ENCODE results near the gene SYCE1. TPM values are rescaled to one million over a fixed set of nuclear protein-coding genes. Genes with fewer than 3 reads are reported as not detected.
"Not testable (repeated sequence)": the region's sequence is repeated elsewhere in the genome, so short reads cannot be mapped to it uniquely, and the experiment has no call there.

Gene SYCE1
- total RNA-seq, 2 donors from 2014 or later = not detected

GRCh38 chr10:133592716-133593115 lies 27.3 kb upstream of the SYCE1 start:
- 30 to 50% methylated on average over 3 to 6 of the region's 6 CpGs for WGBS, 2 experiments (ENCODE audit: insufficient coverage in 1 of 2, insufficient read length in 1 of 2)
- Mint-ChIP-seq H3K36me3 (ENCODE audit: low read depth) (no peaks in the 10 kb centered on the region), H3K4me3 (no peak overlapping the region), H3K27me3 (ENCODE audit: insufficient read depth) (no peaks in the 10 kb centered on the region), H3K9me3 (peaks cover 85% of the 10 kb centered on the region), H3K27ac (no peak overlapping the region), H3K4me1 (no peaks in the 10 kb centered on the region)
- no peaks in the 10 kb centered on the region for H3K36me3 ChIP-seq (ENCODE audit: control insufficient read depth, insufficient read depth, low read length)
- no peak for TF ChIP-seq CTCF (conservative IDR thresholded peaks at IDR 0.05)
- no peaks in the 10 kb centered on the region for H3K4me1 ChIP-seq (ENCODE audit: control insufficient read depth, insufficient read depth, low read length)
- H3K9me3 ChIP-seq (ENCODE audit: control insufficient read depth, low read length) = peaks cover 57% of the 10 kb centered on the region
- H3K27ac ChIP-seq (ENCODE audit: low read depth, low read length) = no peak overlapping the region
- no peak overlapping the region for H3K9ac ChIP-seq (ENCODE audit: extremely low read depth, low read length, poor library complexity, severe bottlenecking)
- DNase-seq = no peak
- no peak overlapping the region for H3K4me3 ChIP-seq (ENCODE audit: low read length)
- H3K27me3 ChIP-seq (ENCODE audit: control insufficient read depth, insufficient read depth, low read length, poor library complexity, severe bottlenecking) = no peaks in the 10 kb centered on the region

GRCh38 chr10:133590970-133591359 lies 25.6 kb upstream of the SYCE1 start:
- 59 to 73% methylated on average over 5 to 10 of the region's 10 CpGs for WGBS, 2 experiments (ENCODE audit: insufficient coverage in 1 of 2, insufficient read length in 1 of 2)
- Histone ChIP-seq H3K4me1 (ENCODE audit: control insufficient read depth, insufficient read depth, low read length) (no peaks in the 10 kb centered on the region), H3K9me3 (ENCODE audit: control insufficient read depth, low read length) (peaks cover 61% of the 10 kb centered on the region), H3K9ac (ENCODE audit: extremely low read depth, low read length, poor library complexity, severe bottlenecking) (no peak overlapping the region), H3K36me3 (ENCODE audit: control insufficient read depth, insufficient read depth, low read length) (no peaks in the 10 kb centered on the region), H3K27me3 (ENCODE audit: control insufficient read depth, insufficient read depth, low read length, poor library complexity, severe bottlenecking) (no peaks in the 10 kb centered on the region), H3K4me3 (ENCODE audit: low read length) (no peak overlapping the region), H3K27ac (ENCODE audit: low read depth, low read length) (no peak overlapping the region)
- Mint-ChIP-seq H3K27me3 (ENCODE audit: insufficient read depth) (no peaks in the 10 kb centered on the region), H3K9me3 (peaks cover 81% of the 10 kb centered on the region), H3K4me1 (no peaks in the 10 kb centered on the region), H3K27ac (no peak overlapping the region), H3K36me3 (ENCODE audit: low read depth) (no peaks in the 10 kb centered on the region), H3K4me3 (no peak overlapping the region)
- TF ChIP-seq CTCF (conservative IDR thresholded peaks at IDR 0.05) = no peak
- no peak for DNase-seq

GRCh38 chr10:133590226-133590969 lies 25.0 kb upstream of the SYCE1 start:
- Histone ChIP-seq H3K4me3 (ENCODE audit: low read length) (no peak overlapping the region), H3K4me1 (ENCODE audit: control insufficient read depth, insufficient read depth, low read length) (no peaks in the 10 kb centered on the region), H3K36me3 (ENCODE audit: control insufficient read depth, insufficient read depth, low read length) (no peaks in the 10 kb centered on the region), H3K27ac (ENCODE audit: low read depth, low read length) (no peak overlapping the region), H3K27me3 (ENCODE audit: control insufficient read depth, insufficient read depth, low read length, poor library complexity, severe bottlenecking) (no peaks in the 10 kb centered on the region), H3K9me3 (ENCODE audit: control insufficient read depth, low read length) (peaks cover 56% of the 10 kb centered on the region), H3K9ac (ENCODE audit: extremely low read depth, low read length, poor library complexity, severe bottlenecking) (no peak overlapping the region)
- no peak for DNase-seq
- H3K27me3 Mint-ChIP-seq (ENCODE audit: insufficient read depth) = no peaks in the 10 kb centered on the region
- no peak overlapping the region for H3K4me3 Mint-ChIP-seq
- TF ChIP-seq CTCF (conservative IDR thresholded peaks at IDR 0.05) = no peak
- H3K4me1 Mint-ChIP-seq = no peaks in the 10 kb centered on the region
- H3K27ac Mint-ChIP-seq = no peak overlapping the region
- peaks cover 75% of the 10 kb centered on the region for H3K9me3 Mint-ChIP-seq
- 68 to 70% methylated on average over 4 to 13 of the region's 13 CpGs for WGBS, 2 experiments (ENCODE audit: insufficient coverage in 1 of 2, insufficient read length in 1 of 2)
- H3K36me3 Mint-ChIP-seq (ENCODE audit: low read depth) = no peaks in the 10 kb centered on the region

GRCh38 chr10:133577037-133577436 lies 11.7 kb upstream of the SYCE1 start:
- DNase-seq; H3K9ac ChIP-seq (ENCODE audit: extremely low read depth, low read length, poor library complexity, severe bottlenecking); H3K36me3 Mint-ChIP-seq (ENCODE audit: low read depth); H3K4me3 ChIP-seq (ENCODE audit: low read length); H3K4me1 ChIP-seq (ENCODE audit: control insufficient read depth, insufficient read depth, low read length); H3K27me3 ChIP-seq (ENCODE audit: control insufficient read depth, insufficient read depth, low read length, poor library complexity, severe bottlenecking); H3K27ac Mint-ChIP-seq; H3K4me1 Mint-ChIP-seq; H3K27ac ChIP-seq (ENCODE audit: low read depth, low read length); H3K27me3 Mint-ChIP-seq (ENCODE audit: insufficient read depth); H3K36me3 ChIP-seq (ENCODE audit: control insufficient read depth, insufficient read depth, low read length); H3K4me3 Mint-ChIP-seq: not testable (repeated sequence)
- WGBS, 2 experiments (ENCODE audit: insufficient coverage in 1 of 2, insufficient read length in 1 of 2) = 70% methylated on average over 2 of the region's 31 CpGs; no CpG with 5 or more reads in 1 of the 2 experiments
- peaks cover 20% of the 10 kb centered on the region for H3K9me3 ChIP-seq (ENCODE audit: control insufficient read depth, low read length)
- H3K9me3 Mint-ChIP-seq = peaks cover 53% of the 10 kb centered on the region

GRCh38 chr10:133573460-133573859 lies 8.1 kb upstream of the SYCE1 start:
- H3K27me3 ChIP-seq (ENCODE audit: control insufficient read depth, insufficient read depth, low read length, poor library complexity, severe bottlenecking); H3K4me1 ChIP-seq (ENCODE audit: control insufficient read depth, insufficient read depth, low read length); H3K27ac ChIP-seq (ENCODE audit: low read depth, low read length); H3K4me1 Mint-ChIP-seq; H3K36me3 ChIP-seq (ENCODE audit: control insufficient read depth, insufficient read depth, low read length); DNase-seq; H3K9ac ChIP-seq (ENCODE audit: extremely low read depth, low read length, poor library complexity, severe bottlenecking); H3K4me3 Mint-ChIP-seq; H3K27ac Mint-ChIP-seq; H3K36me3 Mint-ChIP-seq (ENCODE audit: low read depth); H3K4me3 ChIP-seq (ENCODE audit: low read length); H3K27me3 Mint-ChIP-seq (ENCODE audit: insufficient read depth): not testable (repeated sequence)
- H3K9me3 ChIP-seq (ENCODE audit: control insufficient read depth, low read length) = peaks cover 17% of the 10 kb centered on the region
- H3K9me3 Mint-ChIP-seq = peaks cover 32% of the 10 kb centered on the region
- WGBS, 2 experiments (ENCODE audit: insufficient coverage in 1 of 2, insufficient read length in 1 of 2) = 67 to 85% methylated on average over 1 of the region's 1 CpG
